ENCODE data around the gene P3H2.
A peak's percentile ranks its signal among the peaks of the same experiment; 100 is the strongest.

P3H2 gene

DNA sequence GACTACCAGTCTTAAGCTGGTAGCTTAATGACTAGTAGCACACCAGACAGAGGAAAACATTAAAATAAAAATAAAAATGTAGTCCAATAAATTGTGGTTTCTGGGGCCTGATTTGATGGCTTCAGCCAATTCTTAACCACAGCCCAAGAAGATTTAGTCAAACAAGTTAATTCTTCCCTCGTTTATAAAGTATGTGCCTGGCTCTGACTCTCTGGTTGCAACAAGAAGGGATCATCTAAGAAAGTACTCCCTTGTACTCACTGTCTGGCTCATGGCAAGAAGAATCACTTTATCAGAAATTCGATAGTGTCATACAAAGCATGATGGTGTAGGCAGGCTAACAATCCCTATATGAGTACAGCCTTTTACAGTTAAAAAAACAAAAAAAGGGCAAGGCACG is 141.9 kb downstream of the P3H2 start:
- no peak for DNase-seq

GRCh38 chr3:189977174-189977573 is 143.5 kb downstream of the P3H2 start:
- no peak for DNase-seq

- no peak for DNase-seq
Observed at GRCh38 chr3:189975391-189975990, 145.2 kb downstream of the P3H2 start.

GRCh38 chr3:189974359-189974758 is 146.3 kb downstream of the P3H2 start:
- DNase-seq = no peak

GRCh38 chr3:189967254-189967865 is 153.3 kb downstream of the P3H2 start:
- peak in 1 of 5 experiments; percentile 51 for DNase-seq

GRCh38 chr3:189966843-189967242 is 153.9 kb downstream of the P3H2 start:
- DNase-seq = no peak

GRCh38 chr3:189964623-189965332 is 155.9 kb downstream of the P3H2 start:
- DNase-seq = no peak

GRCh38 chr3:189962466-189962865 is 158.2 kb downstream of the P3H2 start:
- DNase-seq = no peak

DNA sequence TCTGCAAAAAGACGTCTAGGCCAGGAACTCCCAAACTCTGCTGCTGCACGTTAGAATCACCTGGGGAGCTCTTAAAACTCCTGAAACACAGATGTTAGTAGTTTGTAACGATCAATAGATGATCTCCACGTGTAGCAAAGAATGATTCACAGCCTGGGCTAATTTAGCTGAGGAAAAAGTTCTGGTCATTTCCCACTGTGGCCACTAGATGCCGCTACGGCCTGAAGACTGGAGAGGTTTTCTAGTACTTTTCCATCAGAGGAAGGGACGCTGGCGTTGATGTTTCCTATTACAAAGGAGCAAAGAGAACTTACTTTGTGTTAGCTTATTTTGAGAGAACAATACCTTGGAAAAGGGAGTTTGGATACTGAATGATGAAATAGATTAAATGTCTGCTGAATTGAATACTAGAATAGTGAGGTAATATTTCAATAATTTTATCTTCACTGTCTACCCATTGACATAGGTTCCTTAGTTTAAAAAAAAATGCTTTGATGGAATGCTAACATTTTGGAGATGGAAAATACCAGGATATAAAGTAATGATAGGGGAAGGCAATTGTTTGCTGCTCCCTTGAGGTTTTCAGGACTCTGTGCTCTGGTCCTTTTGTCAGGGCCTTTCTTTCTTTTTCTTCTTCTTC is 159.1 kb downstream of the P3H2 start:
- DNase-seq = peak in 4 of 5 experiments; percentile 15 to 67 (median 47)

- DNase-seq = peak in 1 of 5 experiments; percentile 24
Observed at GRCh38 chr3:189961086-189961485, 159.6 kb downstream of the P3H2 start.

DNA sequence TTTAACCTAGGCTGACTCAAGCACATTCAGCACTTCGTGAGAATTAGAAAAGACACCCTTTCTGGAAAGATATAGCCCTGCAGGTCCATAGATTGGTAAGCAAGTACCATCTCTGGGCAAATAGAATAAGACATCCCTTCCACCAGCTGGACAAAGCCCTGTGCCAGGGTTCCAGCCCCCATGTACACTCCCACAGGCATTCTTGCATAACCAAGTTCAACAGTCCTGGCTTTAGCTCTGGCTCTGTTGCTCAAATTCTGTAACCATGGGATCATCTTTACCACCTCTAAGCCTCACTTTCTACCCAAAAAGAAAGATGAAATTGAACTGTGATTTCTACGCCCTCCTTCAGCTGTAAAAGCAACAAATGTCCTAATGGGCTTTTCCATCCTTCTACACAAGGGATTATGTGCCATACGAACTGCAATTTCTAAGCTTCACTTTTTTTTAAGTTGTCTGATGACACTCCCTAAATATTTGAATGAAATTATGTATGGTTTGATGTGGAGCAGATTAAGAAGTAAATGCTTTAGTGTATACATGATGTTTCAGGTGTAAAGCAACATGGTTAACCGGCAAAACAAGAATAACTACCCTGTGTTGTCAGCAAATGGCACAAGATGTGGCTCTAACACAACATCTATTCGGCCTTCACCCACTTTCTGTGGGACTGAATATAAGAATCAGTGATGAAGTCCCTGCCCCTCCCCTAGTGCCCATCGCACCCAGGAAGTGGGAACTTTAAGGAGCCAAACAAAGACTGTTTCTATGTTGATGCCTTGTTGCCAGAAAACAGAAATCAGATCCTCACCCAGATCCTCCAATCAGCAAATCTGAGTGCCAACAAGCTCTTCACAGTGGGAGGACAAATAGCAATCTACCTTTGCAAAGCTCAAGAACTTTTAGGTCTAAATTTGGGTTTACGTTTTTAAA is 165.7 kb downstream of the P3H2 start:
- DNase-seq = no peak

- DNase-seq = no peak
Observed at GRCh38 chr3:189953551-189953950, 167.1 kb downstream of the P3H2 start.

- no peak for DNase-seq
Observed at GRCh38 chr3:189952272-189952671, 168.4 kb downstream of the P3H2 start.

GRCh38 chr3:189950258-189950657 is 170.4 kb downstream of the P3H2 start:
- DNase-seq = no peak

DNA sequence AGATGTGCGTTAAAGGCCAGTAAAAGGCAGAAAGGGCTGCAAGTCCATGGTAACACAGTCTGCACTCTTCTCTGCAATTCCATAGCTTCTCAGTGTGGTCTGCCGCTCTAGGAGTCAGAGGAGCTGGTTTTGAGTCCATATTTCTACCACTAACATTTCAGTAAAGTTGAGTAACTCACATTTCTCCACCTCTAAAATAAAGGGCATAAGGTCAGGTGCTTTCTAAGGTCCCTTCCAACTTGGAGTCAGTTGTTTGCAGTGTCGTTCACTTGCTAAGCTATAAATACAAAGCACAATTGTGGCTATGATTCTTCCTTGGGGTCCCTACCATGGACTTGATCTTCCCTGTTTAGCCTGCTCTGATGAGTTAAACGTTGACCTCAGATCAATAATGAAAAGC is 171.1 kb downstream of the P3H2 start:
- DNase-seq = no peak

DNA sequence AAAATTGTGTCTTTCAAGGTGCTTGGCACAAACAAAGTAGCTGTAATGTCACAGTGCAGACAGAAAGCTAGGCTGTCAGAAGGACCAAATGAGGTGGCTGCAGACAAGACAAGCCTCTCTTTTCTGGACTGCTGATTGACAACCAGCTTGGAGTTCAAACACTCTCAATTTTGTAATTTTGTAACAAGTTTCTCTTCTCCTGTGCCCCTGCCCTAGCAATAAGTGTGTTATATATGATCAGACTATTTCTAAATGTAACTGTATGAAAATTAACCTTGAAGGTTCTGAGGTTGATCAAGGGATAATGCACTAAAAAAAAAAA is 172.0 kb downstream of the P3H2 start:
- DNase-seq = no peak

DNA sequence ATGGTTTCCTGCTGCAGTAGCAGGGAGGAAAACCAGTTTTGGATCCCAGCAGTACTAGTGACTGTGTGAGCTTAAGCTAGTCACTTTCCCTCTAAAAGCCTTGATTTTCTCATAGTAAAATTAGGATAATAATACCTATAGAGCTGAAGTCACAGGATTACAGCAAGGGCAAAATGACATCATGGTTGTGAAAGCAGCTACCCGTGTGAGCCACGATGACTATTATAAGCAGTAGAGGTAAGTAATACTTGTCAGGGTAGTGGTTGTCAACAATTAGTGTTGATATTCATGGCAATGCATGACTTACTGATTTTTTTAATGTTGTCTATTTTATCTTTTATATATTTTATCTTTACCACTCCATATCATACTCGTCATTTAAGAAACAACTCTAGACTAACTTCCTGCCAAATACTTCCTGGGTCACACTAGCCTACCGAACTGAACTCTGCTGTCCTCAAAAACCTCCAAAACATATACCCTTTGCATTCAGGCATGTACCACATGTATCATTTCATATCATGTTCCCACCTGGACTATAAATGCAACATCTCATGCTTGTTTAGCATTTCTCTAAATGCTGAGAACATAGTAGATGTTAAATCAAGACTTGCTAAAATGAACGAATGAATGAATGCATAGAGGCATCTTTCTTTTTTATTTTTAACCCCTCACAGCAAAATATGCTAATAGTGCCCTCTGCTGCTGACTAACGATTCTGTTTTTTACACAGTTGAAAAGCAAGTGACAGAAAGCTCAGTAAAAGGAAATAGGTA is 172.6 kb downstream of the P3H2 start:
- peak in 1 of 5 experiments; percentile 63 for DNase-seq

DNA sequence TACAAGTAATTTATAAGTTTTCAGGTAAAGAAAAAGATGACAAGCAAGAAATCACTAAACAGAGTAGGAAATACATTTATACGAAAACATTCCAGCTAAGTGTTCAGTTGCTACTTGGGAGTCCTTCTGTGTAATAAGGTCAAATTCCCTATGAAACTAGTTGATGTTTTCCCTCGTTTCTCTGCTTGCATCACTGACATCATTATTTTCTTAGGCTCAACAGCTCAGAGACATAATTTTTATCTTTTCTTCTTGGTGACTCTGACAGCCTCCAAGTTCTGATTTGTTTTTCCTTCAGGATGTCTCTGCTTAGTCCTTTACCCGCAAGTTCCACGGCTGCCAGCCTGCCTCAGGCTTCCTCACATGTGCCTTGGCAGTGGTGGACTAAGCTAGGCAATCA is 173.6 kb downstream of the P3H2 start:
- no peak for DNase-seq

DNA sequence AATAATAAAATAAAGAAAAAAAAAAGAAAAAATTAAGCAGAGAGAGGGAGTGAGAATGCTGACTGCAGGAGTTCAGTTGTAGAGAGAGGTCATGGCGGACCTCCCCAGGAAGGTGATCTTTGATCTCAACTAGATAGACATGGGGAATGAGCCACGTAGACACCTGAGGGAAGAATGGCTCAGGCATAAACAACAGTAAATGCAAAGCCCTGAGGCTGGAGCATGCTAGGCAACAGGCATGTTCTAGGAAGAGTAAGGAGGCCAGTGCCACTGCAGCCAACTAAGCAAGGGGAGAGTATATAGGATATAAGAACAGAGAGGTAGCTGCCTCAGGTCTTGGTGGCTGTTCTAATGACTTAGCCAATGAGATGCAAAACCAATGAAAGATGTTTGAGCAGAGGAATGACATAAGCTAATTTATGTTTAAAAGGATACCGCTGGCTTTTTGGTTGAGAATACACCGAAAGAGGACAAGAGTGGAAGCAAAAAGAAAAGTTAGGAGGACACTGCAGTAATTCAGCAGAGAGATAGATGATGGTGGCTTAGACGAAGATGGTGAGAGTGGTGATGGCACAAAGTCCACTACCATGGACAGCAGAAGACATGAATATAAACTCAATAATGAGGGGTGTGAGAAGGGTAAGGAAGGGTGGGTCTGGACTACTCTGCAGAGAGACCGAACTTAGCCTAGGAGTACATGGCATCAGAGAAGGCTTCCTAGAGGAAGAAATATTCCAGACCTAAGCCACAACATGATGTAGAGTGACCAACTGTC is 174.6 kb downstream of the P3H2 start:
- no peak for DNase-seq

DNA sequence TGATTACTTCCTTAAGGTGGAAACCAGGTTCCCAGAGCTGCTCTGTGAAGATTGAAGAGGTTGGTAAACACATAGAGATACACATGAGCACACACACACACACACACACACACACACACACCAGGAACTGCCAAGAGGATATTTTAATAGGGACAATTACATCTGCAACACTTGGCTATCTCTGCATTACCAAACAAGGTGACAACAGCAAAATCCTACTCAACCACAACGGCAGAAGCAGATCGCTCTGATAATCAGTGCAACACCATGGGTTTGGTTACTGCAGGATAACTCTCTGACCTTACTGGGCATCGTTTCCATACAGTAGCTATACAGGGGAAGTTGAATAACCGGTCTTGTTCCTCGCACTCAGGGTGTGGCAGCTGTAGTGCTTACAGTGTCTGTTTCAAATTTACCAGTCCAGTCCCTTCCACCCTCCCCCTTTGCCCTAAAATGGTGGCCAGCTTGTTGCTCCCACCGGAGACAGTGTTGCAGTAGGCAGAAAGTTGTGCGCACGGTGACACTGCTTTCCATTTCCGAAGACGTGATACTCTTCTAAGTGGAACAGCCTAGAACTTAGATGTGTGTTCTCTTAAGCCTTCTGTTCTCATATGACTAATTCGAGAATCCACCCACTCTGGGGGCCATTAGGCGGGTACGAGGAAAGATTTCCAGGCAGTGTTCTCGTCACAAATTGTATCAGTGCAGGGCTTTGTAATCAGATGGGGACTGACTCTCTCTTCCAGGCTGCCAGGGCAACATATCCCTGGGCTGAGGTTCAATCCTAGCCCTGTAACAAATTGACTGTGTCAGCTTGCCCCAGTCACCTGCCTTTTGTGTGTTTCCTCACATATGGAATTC is 176.2 kb downstream of the P3H2 start:
- DNase-seq = peak in 1 of 5 experiments; percentile 37

All from T-helper 2 cell (primary cell).